ENCODE results near the gene DUOX1. TPM values are rescaled to one million over a fixed set of nuclear protein-coding genes. Genes with fewer than 3 reads are reported as not detected.

Gene DUOX1
- total RNA-seq, 2 donors from 2014 or later: 0.26 to 0.66 TPM

GRCh38 chr15:45116482-45117307, 13.1 kb upstream of the DUOX1 start:
- ATAC-seq: no peak
- Histone ChIP-seq H3K9me3 (no peaks in the 10 kb centered on the region), H3K4me3 (no peak overlapping the region), H3K27ac (no peak overlapping the region), H3K27me3 (peaks cover 0 to 34% of the 10 kb centered on the region in 2 donors), H3K36me3 (replicated peaks in 1 of 2; ENCODE audit: insufficient read depth in 1 of 2, low read depth in 2 of 2) (no peaks in the 10 kb centered on the region), H3K4me1 (peaks cover 41% of the 10 kb centered on the region)
- TF ChIP-seq CTCF (IDR thresholded peaks at IDR 0.05): no peak
- TF ChIP-seq POLR2A (IDR thresholded peaks at IDR 0.05): no peak
- intact Hi-C loops (cut with DNase I): no loop called here
- WGBS, 2 donors: 16 to 28% methylated on average over 30 to 64 of the region's 65 CpGs
- no peak for DNase-seq

GRCh38 chr15:45117308-45118130, 12.3 kb upstream of the DUOX1 start:
- H3K4me3 ChIP-seq: no peak overlapping the region
- DNase-seq: no peak
- no peaks in the 10 kb centered on the region for H3K36me3 ChIP-seq (replicated peaks in 1 of 2; ENCODE audit: insufficient read depth in 1 of 2, low read depth in 2 of 2)
- 35 to 37% methylated on average over 27 to 32 of the region's 33 CpGs for WGBS, 2 donors
- peak; percentile 30 for ATAC-seq
- intact Hi-C loops (cut with DNase I): no loop called here
- no peak for TF ChIP-seq CTCF (IDR thresholded peaks at IDR 0.05)
- H3K9me3 ChIP-seq: no peaks in the 10 kb centered on the region
- H3K27me3 ChIP-seq: peaks cover 0 to 26% of the 10 kb centered on the region in 2 donors
- peaks cover 33% of the 10 kb centered on the region for H3K4me1 ChIP-seq
- no peak overlapping the region for H3K27ac ChIP-seq

- Histone ChIP-seq H3K9me3 (no peaks in the 10 kb centered on the region), H3K36me3 (replicated peaks in 1 of 2; ENCODE audit: insufficient read depth in 1 of 2, low read depth in 2 of 2) (no peaks in the 10 kb centered on the region), H3K27ac (no peak overlapping the region), H3K27me3 (peaks cover 0 to 20% of the 10 kb centered on the region in 2 donors), H3K4me3 (no peak overlapping the region), H3K4me1 (peaks cover 27% of the 10 kb centered on the region)
- 0 to 1% methylated on average over 12 to 14 of the region's 14 CpGs for WGBS, 2 donors
- intact Hi-C loops (cut with DNase I): no loop called here
- TF ChIP-seq CTCF (IDR thresholded peaks at IDR 0.05) (peak; percentile 93 to 99 (median 99)), POLR2A (IDR thresholded peaks at IDR 0.05) (no peak)
- ATAC-seq (peak; percentile 98), DNase-seq (peak; percentile 91 to 94 (median 92))
These were observed 11.6 kb upstream of the DUOX1 start for GRCh38 chr15:45118131-45118588.

GRCh38 chr15:45118996-45119395, 10.8 kb upstream of the DUOX1 start:
- 83 to 88% methylated on average over 2 to 5 of the region's 5 CpGs for WGBS, 2 donors
- Histone ChIP-seq H3K27me3 (peaks cover 0 to 12% of the 10 kb centered on the region in 2 donors), H3K36me3 (replicated peaks in 1 of 2; ENCODE audit: insufficient read depth in 1 of 2, low read depth in 2 of 2) (no peaks in the 10 kb centered on the region), H3K9me3 (no peaks in the 10 kb centered on the region), H3K27ac (no peak overlapping the region), H3K4me3 (no peak overlapping the region), H3K4me1 (peaks cover 18% of the 10 kb centered on the region)
- DNase-seq (no peak), ATAC-seq (no peak)
- intact Hi-C loops (cut with DNase I): no loop called here
- TF ChIP-seq CTCF (IDR thresholded peaks at IDR 0.05): no peak
- TF ChIP-seq POLR2A (IDR thresholded peaks at IDR 0.05): no peak
